Panc1 (cell line): ENCODE measurements around the gene SCAMP1. TPM values are rescaled to one million over a fixed set of nuclear protein-coding genes. Genes with fewer than 3 reads are reported as not detected.

Source experiments
- ATAC-seq: fragments of 200-7000 bp; cut with Tn5 transposase; 2 replicates; pipeline ENCODE4 v1.9.1; 2020; ENCODE audit warnings: mild to moderate bottlenecking, moderate library complexity
- BruUV-seq: library from RNA; stranded (reverse); fragments of 400-500 nt; replicated peaks from 2 replicates; lab custom pipeline; 2021; lab: Mats Ljungman, UMichigan
- CTCF ChIA-PET: fragments of 300-600 bp; sonication (Branson Sonifier 250); formaldehyde crosslinking; loops from one replicate; lab custom pipeline; 2022; ENCODE audit warnings: antibody characterized with exemption; lab: Charles Lee
- POLR2A ChIA-PET: fragments of 300-600 bp; sonication (Branson Sonifier 250); formaldehyde crosslinking; loops from one replicate; lab custom pipeline; 2022; ENCODE audit warnings: antibody characterized with exemption; lab: Charles Lee
- DNase-seq: peaks from one replicate; pipeline ENCODE4 v3.0.0-alpha.2; 2010; ENCODE audit warnings: low read depth, low spot score
- H3K27ac ChIP-seq: 2 replicates; pipeline ENCODE4 v1.5.1; 2011; ENCODE audit warnings: mild to moderate bottlenecking, low read length, inconsistent platforms
- H3K27me3 ChIP-seq: fragments of 200-500 bp; sonication (Bioruptor generic); 2 replicates; pipeline ENCODE4 v1.6.0; 2014; ENCODE audit warnings: low read length, inconsistent platforms; ENCODE audit not compliant: control insufficient read depth, insufficient read depth
- H3K36me3 ChIP-seq: fragments of 200-500 bp; sonication (Bioruptor generic); 2 replicates; pipeline ENCODE4 v1.5.1; 2014; ENCODE audit warnings: inconsistent platforms, mild to moderate bottlenecking, low read length, moderate library complexity; ENCODE audit not compliant: control insufficient read depth, insufficient read depth
- H3K4me1 ChIP-seq: 2 replicates; pipeline ENCODE4 v1.5.1; 2011; ENCODE audit warnings: inconsistent platforms, mild to moderate bottlenecking, low read length, moderate library complexity; ENCODE audit not compliant: control insufficient read depth, insufficient read depth
- H3K4me3 ChIP-seq, 2 experiments: 2 replicates each; pipeline ENCODE4 v1.5.1; 2011 to 2012; ENCODE audit warnings: low read depth in 2 of 2, low read length in 2 of 2, mild to moderate bottlenecking in 2 of 2, inconsistent platforms in 1 of 2, moderate library complexity in 1 of 2
- H3K9me3 ChIP-seq: fragments of 200-500 bp; sonication (Bioruptor generic); 2 replicates; pipeline ENCODE4 v1.5.1; 2014; ENCODE audit warnings: low read depth, mild to moderate bottlenecking, inconsistent platforms, low read length, moderate library complexity; ENCODE audit not compliant: control insufficient read depth, insufficient read depth
- CTCF ChIP-seq: fragments of 450-650 bp; IDR thresholded peaks from 2 replicates; pipeline ENCODE4 v1.5.1; 2017; ENCODE audit warnings: mild to moderate bottlenecking
- POLR2AphosphoS5 ChIP-seq: IDR thresholded peaks from 2 replicates; pipeline ENCODE4 v1.6.1; 2012; ENCODE audit warnings: mild to moderate bottlenecking, low read depth, low read length, moderate library complexity
- REST ChIP-seq, 2 experiments: IDR thresholded peaks; 2 replicates each; pipeline ENCODE4 v1.6.1; 2011 to 2012; ENCODE audit warnings: low read depth in 2 of 2, control low read depth in 1 of 2, low read length in 1 of 2, mild to moderate bottlenecking in 1 of 2, moderate library complexity in 1 of 2; ENCODE audit not compliant: insufficient read depth in 1 of 2
- SIN3A ChIP-seq: IDR thresholded peaks from 2 replicates; pipeline ENCODE4 v1.6.1; 2012; ENCODE audit warnings: low read depth, mild to moderate bottlenecking, low read length, moderate library complexity, borderline replicate concordance; ENCODE audit not compliant: insufficient read depth
- TCF7L2 ChIP-seq: IDR thresholded peaks from 2 replicates; pipeline ENCODE4 v1.6.1; 2011; ENCODE audit warnings: mild to moderate bottlenecking, low read depth, low read length, inconsistent platforms
- in situ Hi-C: cut with HindIII; loops from 2 replicates; pipeline ENCODE4 v1.10.0; 2016; ENCODE audit warnings: low sequenced_read_pairs, low pct_unique_long_range_greater_than_20kb
- intact Hi-C: fragments of 100-400 bp; cut with micrococcal nuclease; formaldehyde crosslinking; loops from one replicate; pipeline ENCODE4 v1.10.0; 2022; ENCODE audit not compliant: unreplicated experiment
- total RNA-seq: library from RNA; stranded (reverse); gene quantifications from one replicate; pipeline ENCODE4 v1.2.1, GENCODE V29; 2021; ENCODE audit not compliant: unreplicated experiment

SCAMP1 gene
- total RNA-seq, 1 experiment from 2014 or later: 51.3 TPM

- in situ Hi-C loops: no loop called here
- Histone ChIP-seq H3K9me3 (no peaks in the 10 kb centered on the region), H3K27me3 (no peaks in the 10 kb centered on the region), H3K36me3 (no peaks in the 10 kb centered on the region), H3K27ac (no peak overlapping the region), H3K4me3 (no peak overlapping the region), H3K4me1 (no peaks in the 10 kb centered on the region)
- ATAC-seq (no peak), DNase-seq (no peak)
- ChIA-PET POLR2A (no interaction called here), CTCF (no interaction called here)
- no TSS peak for BruUV-seq
- intact Hi-C loops: no loop called here
- no peak for TF ChIP-seq TCF7L2
- TF ChIP-seq REST (IDR thresholded peaks at IDR 0.05; ENCODE audit: insufficient read depth in 1 of 2, low read depth in 2 of 2, low read length in 1 of 2): no peak
- TF ChIP-seq CTCF: no peak
- no peak for TF ChIP-seq POLR2AphosphoS5
- TF ChIP-seq SIN3A: no peak
Observed at GRCh38 chr5:78497573-78498533, 137.4 kb downstream of the SCAMP1 start.

- Histone ChIP-seq H3K9me3 (no peaks in the 10 kb centered on the region), H3K27me3 (no peaks in the 10 kb centered on the region), H3K4me1 (no peaks in the 10 kb centered on the region), H3K27ac (no peak overlapping the region), H3K4me3 (no peak overlapping the region), H3K36me3 (no peaks in the 10 kb centered on the region)
- no TSS peak for BruUV-seq
- no peak for ATAC-seq
- in situ Hi-C loops: no loop called here
- DNase-seq: no peak
- TF ChIP-seq REST (IDR thresholded peaks at IDR 0.05; ENCODE audit: insufficient read depth in 1 of 2, low read depth in 2 of 2, low read length in 1 of 2) (no peak), CTCF (no peak), SIN3A (no peak), TCF7L2 (no peak), POLR2AphosphoS5 (no peak)
- ChIA-PET CTCF (no interaction called here), POLR2A (no interaction called here)
- intact Hi-C loops: no loop called here
Observed at GRCh38 chr5:78499485-78499884, 139.1 kb downstream of the SCAMP1 start.
